GM12892 (cell line): ENCODE data around the gene TLE7.

Experiments
- POLR2A ChIP-seq: IDR thresholded peaks from 2 replicates; pipeline ENCODE4 v1.6.1; 2011; ENCODE audit warnings: low read depth, low read length, control low read depth
- POLR2AphosphoS5 ChIP-seq: IDR thresholded peaks from 2 replicates; pipeline ENCODE4 v1.6.1; 2011; ENCODE audit warnings: low read depth, low read length, control low read depth
- TAF1 ChIP-seq: IDR thresholded peaks from 2 replicates; pipeline ENCODE4 v1.6.1; 2011; ENCODE audit warnings: low read depth, mild to moderate bottlenecking, control low read depth, low read length, borderline replicate concordance

GRCh38 chr16:71460941-71461340, 19.1 kb upstream of the TLE7 start:
- TF ChIP-seq POLR2A (no peak), TAF1 (no peak), POLR2AphosphoS5 (no peak)
